ENCODE results near the gene ANKRD22.

- TF ChIP-seq, protein P1, sequence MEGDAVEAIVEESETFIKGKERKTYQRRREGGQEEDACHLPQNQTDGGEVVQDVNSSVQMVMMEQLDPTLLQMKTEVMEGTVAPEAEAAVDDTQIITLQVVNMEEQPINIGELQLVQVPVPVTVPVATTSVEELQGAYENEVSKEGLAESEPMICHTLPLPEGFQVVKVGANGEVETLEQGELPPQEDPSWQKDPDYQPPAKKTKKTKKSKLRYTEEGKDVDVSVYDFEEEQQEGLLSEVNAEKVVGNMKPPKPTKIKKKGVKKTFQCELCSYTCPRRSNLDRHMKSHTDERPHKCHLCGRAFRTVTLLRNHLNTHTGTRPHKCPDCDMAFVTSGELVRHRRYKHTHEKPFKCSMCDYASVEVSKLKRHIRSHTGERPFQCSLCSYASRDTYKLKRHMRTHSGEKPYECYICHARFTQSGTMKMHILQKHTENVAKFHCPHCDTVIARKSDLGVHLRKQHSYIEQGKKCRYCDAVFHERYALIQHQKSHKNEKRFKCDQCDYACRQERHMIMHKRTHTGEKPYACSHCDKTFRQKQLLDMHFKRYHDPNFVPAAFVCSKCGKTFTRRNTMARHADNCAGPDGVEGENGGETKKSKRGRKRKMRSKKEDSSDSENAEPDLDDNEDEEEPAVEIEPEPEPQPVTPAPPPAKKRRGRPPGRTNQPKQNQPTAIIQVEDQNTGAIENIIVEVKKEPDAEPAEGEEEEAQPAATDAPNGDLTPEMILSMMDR (IDR thresholded peaks at IDR 0.05), result no peak
- TF ChIP-seq POLR2AphosphoS5 (IDR thresholded peaks at IDR 0.05) (no peak), POLR2A (IDR thresholded peaks at IDR 0.05) (no peak)
Measured at GRCh38 chr10:88889559-88890337, 38.1 kb upstream of the ANKRD22 start.

Measured in transverse colon (tissue), 4 donors.